ENCODE data around the gene HIVEP3.
A peak's percentile ranks its signal among the peaks of the same experiment; 100 is the strongest.
"Not testable (repeated sequence)": the region's sequence is repeated elsewhere in the genome, so short reads cannot be mapped to it uniquely, and the experiment has no call there.

The HIVEP3 gene

GRCh38 chr1:41573194-41573593 is 345.5 kb downstream of the HIVEP3 start:
- no peak for DNase-seq

GRCh38 chr1:41572224-41572623 is 346.5 kb downstream of the HIVEP3 start:
- DNase-seq = no peak

- no peak for DNase-seq
Measured at GRCh38 chr1:41571041-41571440, 347.7 kb downstream of the HIVEP3 start.

GRCh38 chr1:41568204-41568603 is 350.5 kb downstream of the HIVEP3 start:
- no peak for DNase-seq

- DNase-seq = no peak
Measured at GRCh38 chr1:41566969-41567368, 351.8 kb downstream of the HIVEP3 start.

- DNase-seq = no peak
Measured at GRCh38 chr1:41566274-41566885, 352.3 kb downstream of the HIVEP3 start.

- DNase-seq = peak; percentile 61
Measured at GRCh38 chr1:41564741-41565475, 353.8 kb downstream of the HIVEP3 start.

GRCh38 chr1:41562328-41562727 is 356.4 kb downstream of the HIVEP3 start:
- DNase-seq = no peak

- no peak for DNase-seq
Measured at GRCh38 chr1:41560931-41561330, 357.8 kb downstream of the HIVEP3 start.

GRCh38 chr1:41560496-41560895 is 358.2 kb downstream of the HIVEP3 start:
- no peak for DNase-seq

GRCh38 chr1:41559331-41559730 is 359.4 kb downstream of the HIVEP3 start:
- no peak for DNase-seq

GRCh38 chr1:41558761-41559171 is 360.0 kb downstream of the HIVEP3 start:
- DNase-seq = no peak

GRCh38 chr1:41557751-41558455 is 360.8 kb downstream of the HIVEP3 start:
- no peak for DNase-seq

GRCh38 chr1:41554746-41555145 is 364.0 kb downstream of the HIVEP3 start:
- not testable (repeated sequence) for DNase-seq

- DNase-seq = peak; percentile 8
Measured at GRCh38 chr1:41547781-41548560, 370.8 kb downstream of the HIVEP3 start.

GRCh38 chr1:41547336-41547735 is 371.4 kb downstream of the HIVEP3 start:
- DNase-seq = no peak

- DNase-seq = no peak
Measured at GRCh38 chr1:41546833-41547135, 371.9 kb downstream of the HIVEP3 start.

- DNase-seq = no peak
Measured at GRCh38 chr1:41545996-41546832, 372.5 kb downstream of the HIVEP3 start.

GRCh38 chr1:41542196-41542930 is 376.4 kb downstream of the HIVEP3 start:
- DNase-seq = no peak

- DNase-seq = no peak
Measured at GRCh38 chr1:41541592-41541952, 377.1 kb downstream of the HIVEP3 start.

- peak; percentile 43 for DNase-seq
Measured at GRCh38 chr1:41540886-41541591, 377.7 kb downstream of the HIVEP3 start.

Data from hematopoietic multipotent progenitor cell treated with erythropoietin and hydrocortisone succinate and interleukin-3 and kit ligand, for 6 days (in vitro differentiated cells).